ENCODE measurements around the gene ADD1.
A peak's percentile ranks its signal among the peaks of the same experiment; 100 is the strongest.

ADD1 gene

DNA sequence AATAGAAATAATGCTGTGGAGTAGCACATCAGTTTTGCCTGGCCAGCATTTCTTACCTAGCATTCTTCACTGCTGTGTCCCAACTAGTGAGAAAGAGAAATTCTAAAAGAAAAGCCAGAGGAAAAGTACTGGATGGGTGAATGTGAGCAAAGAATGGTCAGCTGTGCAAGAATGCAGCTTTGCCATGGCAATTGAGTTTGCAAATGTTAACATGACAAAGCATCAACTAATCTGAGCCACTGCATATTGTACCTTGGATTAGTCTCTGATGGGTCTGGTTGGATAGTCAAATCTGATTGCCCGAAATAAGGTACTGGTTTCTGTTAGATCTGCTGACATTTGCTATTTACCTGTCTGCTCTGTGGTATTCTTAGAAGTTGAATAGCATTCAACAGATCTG lies 38.7 kb downstream of the ADD1 start:
- TF ChIP-seq, protein P1, sequence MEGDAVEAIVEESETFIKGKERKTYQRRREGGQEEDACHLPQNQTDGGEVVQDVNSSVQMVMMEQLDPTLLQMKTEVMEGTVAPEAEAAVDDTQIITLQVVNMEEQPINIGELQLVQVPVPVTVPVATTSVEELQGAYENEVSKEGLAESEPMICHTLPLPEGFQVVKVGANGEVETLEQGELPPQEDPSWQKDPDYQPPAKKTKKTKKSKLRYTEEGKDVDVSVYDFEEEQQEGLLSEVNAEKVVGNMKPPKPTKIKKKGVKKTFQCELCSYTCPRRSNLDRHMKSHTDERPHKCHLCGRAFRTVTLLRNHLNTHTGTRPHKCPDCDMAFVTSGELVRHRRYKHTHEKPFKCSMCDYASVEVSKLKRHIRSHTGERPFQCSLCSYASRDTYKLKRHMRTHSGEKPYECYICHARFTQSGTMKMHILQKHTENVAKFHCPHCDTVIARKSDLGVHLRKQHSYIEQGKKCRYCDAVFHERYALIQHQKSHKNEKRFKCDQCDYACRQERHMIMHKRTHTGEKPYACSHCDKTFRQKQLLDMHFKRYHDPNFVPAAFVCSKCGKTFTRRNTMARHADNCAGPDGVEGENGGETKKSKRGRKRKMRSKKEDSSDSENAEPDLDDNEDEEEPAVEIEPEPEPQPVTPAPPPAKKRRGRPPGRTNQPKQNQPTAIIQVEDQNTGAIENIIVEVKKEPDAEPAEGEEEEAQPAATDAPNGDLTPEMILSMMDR (IDR thresholded peaks at IDR 0.05; ENCODE audit: low read depth, low read length), result no peak
- H3K4me3 ChIP-seq (ENCODE audit: low read depth, low read length), result peak overlapping the region; percentile 40

DNA sequence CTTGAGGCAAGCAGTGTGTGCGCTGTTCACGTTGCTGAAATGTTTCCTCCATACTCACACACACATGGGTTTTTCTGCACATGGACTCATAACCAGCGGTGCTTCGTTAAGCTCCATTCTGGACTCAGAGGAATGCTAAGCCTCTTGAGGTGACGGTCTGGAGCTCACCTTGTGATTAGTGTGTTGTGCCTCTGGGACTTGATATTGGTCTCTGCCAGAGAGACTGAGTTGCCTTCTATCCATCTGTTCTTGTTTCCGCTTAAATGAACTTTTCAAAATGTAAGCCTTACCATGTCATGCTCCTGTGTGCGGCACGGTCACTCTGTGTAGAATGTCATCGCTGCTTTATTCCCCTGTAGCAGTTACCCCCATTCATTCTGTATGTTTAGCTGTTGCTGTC lies 42.5 kb downstream of the ADD1 start:
- H3K4me3 ChIP-seq (ENCODE audit: low read depth, low read length), result no peak overlapping the region
- TF ChIP-seq, protein P1 (IDR thresholded peaks at IDR 0.05; ENCODE audit: low read depth, low read length), result no peak

DNA sequence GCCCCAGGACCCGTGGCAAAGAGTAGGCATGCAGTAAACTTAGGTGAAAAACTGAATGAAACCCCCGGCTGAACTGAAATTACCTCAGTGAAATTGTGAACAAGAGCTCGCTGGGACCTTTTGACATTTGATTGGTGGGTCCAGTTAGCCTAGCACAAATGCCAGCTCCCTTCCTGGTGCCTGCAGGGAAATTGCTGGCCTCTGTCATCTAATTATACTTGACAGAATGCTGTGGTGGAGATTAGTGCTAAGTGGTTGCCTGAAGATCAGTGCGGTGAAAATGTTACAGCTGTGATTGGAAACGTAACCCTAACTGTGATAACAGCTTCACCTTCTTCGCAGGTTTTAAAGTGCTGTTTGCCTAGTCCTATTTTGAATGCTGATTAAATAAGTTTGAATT lies 43.0 kb downstream of the ADD1 start:
- TF ChIP-seq, protein P1 (IDR thresholded peaks at IDR 0.05; ENCODE audit: low read depth, low read length), result no peak
- H3K4me3 ChIP-seq (ENCODE audit: low read depth, low read length), result no peak overlapping the region

DNA sequence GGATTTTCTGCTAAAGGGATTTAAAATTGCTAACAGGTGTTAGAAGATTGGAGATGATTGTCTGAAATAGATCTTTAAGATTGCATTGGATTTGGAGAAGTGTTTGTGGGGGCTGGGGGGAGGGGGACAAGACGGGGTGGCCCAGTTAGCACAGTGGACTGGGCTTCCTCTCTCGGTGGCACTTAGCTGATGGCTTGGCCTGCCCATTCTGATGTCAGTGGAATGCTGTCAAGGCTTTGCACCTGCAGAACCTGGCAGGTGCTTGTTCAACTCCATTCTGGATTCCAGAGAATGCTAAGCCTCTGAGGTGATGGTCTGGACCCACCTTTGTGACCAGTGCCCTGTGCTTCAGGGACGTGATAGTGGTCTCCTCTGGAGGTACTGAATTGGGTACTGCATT lies 43.7 kb downstream of the ADD1 start:
- H3K4me3 ChIP-seq (ENCODE audit: low read depth, low read length), result no peak overlapping the region
- TF ChIP-seq, protein P1 (IDR thresholded peaks at IDR 0.05; ENCODE audit: low read depth, low read length), result no peak

DNA sequence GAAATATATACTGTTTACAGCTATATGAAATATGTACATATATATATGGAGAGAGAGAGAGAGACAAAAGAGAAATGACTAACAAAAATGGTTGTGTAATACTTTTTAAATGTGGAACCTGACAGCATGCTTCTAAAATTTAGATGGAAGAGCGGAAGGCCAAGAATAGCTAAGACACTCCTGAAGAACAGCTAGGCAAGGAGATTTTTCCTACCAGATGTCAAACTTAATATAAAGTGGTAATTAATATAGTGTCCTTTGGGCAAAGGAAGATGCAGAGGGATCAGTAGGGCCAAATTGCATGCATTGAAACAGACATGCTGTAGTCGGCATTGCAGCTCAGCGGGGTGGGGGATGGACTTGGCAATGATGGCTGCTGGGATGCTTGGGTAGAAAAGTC lies 45.2 kb downstream of the ADD1 start:
- H3K4me3 ChIP-seq (ENCODE audit: low read depth, low read length), result no peak overlapping the region
- TF ChIP-seq, protein P1 (IDR thresholded peaks at IDR 0.05; ENCODE audit: low read depth, low read length), result no peak

DNA sequence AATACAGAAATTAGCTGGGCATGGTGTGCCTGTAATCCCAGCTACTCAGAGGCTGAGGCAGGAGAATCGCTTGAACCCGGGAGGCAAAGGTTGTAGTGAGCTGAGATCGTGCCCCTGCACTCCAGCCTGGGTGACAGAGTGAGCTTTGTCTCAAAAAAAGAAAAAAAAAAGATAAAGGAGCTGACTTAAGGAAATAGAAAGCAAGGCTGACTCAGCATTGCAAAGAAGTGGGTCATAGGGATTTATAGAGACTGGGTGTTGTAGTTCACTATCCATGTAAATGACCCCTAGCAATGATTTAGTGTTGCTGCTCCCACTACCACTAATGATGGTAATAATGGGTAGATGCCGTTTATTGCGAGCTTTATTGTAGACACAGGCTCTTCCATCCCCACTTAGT lies 47.6 kb downstream of the ADD1 start:
- H3K4me3 ChIP-seq (ENCODE audit: low read depth, low read length), result no peak overlapping the region
- TF ChIP-seq, protein P1 (IDR thresholded peaks at IDR 0.05; ENCODE audit: low read depth, low read length), result no peak

DNA sequence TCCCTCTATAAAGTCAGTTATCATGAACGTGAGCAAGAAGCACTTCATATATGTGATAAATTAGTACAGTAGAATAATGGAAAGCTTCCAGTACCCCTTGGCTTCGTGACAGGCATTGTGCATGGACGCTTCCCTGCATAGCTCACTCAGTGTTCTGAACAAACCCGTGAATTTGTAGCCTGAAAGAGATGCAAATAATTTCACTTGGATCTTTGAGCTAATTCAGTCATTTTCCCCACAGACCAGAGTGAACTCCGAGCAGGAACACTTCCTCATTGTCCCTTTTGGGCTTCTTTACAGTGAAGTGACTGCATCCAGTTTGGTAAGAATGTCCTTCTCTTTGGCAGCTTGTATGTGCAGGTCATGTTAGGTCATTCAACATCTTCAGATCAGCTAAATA lies 50.1 kb downstream of the ADD1 start:
- TF ChIP-seq, protein P1 (IDR thresholded peaks at IDR 0.05; ENCODE audit: low read depth, low read length), result no peak
- no peak overlapping the region for H3K4me3 ChIP-seq (ENCODE audit: low read depth, low read length)
